ENCODE measurements around the gene FRMD1.

Gene FRMD1

DNA sequence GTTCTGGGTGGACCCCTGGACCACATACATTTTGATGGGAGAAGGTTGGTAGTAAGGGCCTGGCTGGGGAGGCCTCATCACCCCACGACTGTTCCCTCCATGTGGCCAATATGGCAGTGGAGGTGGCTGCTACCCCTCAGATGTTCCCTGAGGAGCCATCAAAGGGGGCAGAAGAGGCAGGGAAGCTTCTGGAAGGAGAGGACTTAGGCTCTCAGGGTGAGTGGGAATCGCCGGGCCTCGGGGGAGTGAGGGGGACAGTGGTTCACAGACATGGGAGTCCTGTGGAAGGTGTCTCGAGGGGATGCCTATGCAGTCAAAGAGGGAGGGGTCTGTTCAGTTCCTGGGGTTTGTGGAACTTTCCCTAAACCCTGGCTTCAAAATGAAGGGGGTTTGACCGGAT, 32.9 kb upstream of the FRMD1 start:
- no peak for DNase-seq (ENCODE audit: low spot score)

DNA sequence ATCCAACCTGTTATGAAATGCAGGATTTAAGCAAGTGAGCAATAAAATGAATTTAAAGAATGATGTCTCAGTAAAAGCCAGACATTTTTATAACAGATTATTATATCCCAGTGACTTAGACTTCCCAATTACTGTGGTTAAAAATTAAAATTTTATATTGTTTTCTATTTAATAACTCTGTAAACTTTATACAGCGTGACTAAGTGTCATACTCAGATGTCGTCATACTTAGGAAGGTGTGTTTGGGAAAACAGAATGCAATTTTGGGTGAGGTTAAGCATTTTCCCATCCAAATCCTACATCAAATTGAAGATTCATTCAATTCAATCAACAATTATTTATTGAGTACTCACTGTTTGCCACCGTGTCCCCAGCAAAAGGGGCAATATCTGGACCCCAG, 31.4 kb upstream of the FRMD1 start:
- no peak for DNase-seq (ENCODE audit: low spot score)

DNA sequence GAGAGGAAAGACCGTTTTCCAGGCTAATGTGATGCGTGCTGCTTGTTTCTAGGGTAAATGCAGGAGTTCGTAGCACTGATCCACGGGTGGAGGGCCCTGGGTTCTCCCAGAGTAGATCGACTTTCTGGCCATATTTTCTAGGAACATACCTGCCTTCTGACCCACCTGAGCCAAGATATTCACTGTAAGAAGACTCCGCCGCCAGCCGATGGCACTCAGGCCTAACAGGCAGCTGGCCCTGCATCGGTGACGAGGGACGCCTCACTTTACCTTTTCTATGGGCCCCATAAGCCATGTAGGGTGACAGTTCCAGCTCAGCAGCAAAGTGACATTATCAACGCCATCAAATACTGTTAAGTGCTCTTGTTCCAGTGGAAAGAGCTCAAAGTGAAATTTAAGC, 30.2 kb upstream of the FRMD1 start:
- no peak for DNase-seq (ENCODE audit: low spot score)

DNA sequence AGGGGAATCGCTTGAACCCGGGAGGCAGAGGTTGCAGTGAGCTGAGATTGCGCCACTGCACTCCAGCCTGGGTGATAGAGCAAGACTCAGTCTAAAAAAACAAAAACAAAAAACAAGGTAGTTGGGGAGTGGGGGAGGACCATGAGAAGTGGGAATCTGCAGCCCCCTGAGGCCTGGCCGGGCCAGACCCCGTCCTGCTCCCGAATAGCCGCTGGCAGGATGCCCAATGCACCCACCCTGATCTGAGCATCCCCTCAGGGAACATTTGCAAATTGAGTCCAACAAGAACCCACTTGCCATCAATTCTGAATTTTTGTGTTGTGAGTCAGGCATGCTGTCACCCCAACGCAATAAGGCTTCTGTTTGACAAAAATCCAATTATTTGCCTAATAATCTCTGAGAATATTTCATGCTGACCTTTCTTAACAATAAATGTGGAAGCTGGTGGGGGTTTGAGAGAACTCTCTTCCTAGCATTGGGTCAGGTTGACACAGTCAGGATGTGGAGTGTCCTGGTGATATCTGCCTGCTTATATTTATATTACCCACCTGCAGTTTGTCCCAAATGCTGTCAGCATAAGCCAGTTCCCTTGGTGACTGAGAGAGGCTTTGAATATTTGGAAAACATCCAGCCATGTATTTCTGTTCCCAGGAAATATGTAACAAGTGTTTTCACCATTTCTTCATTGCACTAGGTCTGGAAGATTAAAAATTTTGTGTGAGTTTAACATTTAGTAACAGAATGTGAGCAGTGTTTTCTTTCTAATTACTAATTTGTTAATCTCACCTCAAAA, 28.4 kb upstream of the FRMD1 start:
- no peak for DNase-seq (ENCODE audit: low spot score)

DNA sequence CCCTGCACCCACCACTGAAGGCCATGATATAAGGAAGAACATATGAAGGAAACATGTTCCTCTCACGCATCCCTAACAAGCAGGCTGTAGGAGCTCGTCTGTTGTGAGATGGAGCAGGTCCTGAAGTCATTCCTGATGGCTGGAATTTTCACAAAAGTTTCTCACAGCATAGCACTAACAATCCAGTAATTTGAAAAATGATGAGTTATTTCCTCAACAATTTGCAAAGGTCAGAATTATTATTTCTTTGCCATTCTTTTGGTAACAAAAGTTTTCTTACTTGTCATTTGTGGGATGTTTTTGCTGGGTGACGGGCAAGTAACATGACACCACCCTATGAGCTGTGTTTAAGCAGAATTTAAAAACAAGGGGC, 27.6 kb upstream of the FRMD1 start:
- DNase-seq (ENCODE audit: low spot score): no peak

DNA sequence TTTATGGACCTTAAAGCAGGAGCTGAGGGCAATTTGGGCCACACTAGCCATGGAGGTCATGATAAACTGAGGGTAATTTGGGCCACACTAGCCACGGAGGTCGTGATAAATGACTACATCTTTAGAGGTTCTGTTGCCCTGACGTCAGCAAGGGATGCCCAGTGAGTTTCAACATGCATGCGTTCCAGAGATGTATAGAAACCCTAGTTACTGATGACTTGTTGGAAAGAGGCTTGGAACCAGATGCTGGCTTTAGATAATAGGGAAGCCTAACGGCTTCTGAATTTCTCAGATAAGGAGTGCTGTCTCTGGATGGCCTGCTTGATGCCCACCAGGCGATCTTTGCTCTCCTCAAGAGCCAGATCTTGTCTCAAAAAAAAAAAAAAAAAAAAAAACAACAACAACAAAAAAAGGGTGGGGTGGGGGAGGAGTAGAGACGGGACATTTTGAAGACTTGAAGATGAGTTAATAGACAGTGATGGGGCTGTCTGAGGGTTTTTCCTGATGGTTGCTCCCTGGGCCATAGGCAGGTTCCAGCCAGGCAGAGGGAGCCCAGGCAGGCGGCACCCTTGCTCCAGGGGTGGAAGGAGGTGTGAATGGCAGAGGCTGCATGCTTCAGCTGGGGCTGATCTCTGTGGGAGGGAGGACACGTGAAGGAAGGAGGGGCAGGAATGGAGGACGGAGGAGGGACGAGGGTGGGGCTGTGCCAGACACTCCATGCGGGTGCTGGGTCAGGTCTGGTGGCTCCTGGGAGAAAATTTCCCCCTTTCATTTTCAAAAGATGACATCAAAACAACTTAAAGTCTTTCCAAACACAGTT, 27.0 kb upstream of the FRMD1 start:
- no peak for DNase-seq (ENCODE audit: low spot score)

DNA sequence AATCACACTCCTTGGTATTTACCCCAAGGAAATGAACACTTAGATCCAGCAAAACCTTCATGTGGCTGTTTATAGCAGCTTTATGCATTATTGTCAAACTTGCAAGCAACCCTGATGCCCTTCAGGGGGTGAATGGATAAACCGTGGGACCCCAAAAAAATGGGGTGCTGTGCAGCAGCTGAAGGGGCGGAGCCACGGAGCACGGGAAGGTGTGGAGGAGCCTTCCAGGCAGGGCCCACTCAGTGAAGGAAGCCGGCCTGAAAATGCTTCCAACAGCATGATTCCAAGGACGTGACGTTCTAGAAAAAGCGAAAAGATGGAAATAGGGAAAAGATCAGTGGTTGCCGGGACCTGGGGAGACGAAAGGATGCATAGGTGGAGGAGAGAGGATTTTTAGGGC, 25.6 kb upstream of the FRMD1 start:
- DNase-seq (ENCODE audit: low spot score): no peak

DNA sequence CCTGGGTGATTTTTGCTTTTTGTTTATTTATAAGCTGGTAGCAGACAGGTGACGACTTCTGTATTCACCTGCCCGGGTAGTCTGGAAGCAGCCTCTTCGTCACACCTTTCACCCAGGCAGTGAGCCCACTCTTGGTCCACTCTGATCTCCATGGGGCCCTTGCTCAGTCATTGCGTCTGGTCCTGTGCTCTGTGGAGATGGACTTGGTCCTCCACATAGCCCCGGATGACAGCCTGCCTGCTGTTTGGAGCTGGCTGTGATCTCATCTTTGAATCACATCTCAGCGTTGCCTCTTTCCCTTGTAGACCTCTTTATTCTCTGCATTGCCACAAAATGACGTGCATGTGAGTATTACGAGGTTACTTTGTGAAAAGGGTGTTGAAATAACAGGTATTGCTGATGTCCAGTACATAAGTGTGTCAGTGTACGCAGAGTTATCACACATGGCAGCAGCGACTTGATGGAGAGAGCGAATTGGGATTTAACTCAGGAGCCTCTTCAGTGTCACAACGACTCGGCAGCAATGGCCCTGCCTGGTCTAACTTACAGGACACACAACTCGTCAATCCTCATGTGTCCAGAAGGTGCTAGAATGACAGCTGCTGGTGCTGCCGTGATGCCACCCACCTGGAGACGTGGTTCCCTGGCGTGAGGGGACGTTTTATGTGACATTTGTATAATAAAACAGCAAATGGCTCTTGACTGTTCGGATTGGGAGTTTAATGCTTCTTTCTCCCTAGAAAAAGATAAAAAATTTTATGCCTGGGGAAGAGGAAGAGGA, 24.2 kb upstream of the FRMD1 start:
- no peak for DNase-seq (ENCODE audit: low spot score)

DNA sequence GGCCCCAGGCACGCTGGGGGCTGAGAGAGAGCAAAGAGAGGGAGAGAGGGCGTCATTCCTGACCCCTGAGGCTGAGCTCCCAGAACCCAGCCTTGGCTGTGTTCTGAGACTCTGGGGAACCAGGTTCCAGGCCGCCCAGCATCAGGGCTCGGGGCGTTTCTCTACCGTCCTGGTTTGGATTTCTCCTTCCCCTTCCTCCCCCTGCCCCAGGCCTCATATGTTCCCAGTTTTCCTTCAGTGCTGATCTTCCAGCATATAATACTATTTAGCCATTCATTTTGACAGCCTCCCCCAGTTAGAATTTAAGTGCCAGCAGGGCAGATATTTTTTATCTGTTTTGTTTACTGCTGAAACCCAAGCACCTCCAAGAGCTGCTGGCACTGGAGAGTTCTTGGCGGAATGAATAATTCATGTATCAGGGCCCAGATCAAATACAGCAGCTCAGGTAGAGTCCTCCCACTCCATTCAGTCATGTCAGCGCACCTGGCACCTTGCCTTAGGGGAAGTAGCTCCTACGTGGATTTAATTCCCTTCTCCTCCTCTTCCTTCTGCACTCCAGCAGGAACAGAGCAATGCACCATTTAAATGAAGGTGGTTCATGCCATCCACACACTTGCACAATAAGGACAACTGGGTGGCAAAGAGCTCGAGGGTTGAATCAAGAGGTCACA, 23.4 kb upstream of the FRMD1 start:
- DNase-seq (ENCODE audit: low spot score): no peak

DNA sequence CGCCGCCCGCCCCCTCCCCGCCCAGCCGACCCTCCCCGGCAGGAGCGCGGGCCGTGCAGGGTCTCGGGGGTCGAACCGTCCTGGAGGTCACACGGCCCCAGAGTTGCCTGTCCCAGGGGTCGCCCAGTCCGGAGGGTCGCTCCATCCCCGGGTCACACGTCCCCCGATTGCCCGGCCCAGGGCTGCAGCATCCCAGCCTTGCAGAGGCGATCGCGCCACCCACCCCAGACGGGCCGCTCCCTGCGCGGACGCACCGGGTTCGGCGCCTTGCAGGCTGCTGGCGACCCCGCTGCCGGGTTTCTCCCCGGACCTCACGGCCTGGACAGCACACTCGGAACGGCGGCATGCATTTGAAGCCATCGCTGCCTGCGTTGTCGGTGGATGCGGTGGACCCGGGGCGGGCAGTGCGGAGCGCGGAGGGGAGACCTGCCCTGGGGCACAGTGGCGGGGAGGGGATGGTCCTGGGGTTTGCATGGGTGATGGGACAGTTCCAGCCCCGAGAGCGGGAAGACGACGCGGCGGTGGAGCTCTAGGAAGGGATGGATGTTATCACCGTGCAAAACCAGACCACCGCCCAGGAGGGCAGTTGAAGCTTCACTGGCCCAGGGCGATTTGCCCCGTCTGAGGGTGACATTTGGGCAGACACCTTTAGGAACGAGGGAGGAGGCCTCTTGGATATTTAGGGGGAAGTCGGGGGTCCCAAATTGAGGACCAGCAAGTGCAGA, 22.7 kb upstream of the FRMD1 start:
- no peak for DNase-seq (ENCODE audit: low spot score)

DNA sequence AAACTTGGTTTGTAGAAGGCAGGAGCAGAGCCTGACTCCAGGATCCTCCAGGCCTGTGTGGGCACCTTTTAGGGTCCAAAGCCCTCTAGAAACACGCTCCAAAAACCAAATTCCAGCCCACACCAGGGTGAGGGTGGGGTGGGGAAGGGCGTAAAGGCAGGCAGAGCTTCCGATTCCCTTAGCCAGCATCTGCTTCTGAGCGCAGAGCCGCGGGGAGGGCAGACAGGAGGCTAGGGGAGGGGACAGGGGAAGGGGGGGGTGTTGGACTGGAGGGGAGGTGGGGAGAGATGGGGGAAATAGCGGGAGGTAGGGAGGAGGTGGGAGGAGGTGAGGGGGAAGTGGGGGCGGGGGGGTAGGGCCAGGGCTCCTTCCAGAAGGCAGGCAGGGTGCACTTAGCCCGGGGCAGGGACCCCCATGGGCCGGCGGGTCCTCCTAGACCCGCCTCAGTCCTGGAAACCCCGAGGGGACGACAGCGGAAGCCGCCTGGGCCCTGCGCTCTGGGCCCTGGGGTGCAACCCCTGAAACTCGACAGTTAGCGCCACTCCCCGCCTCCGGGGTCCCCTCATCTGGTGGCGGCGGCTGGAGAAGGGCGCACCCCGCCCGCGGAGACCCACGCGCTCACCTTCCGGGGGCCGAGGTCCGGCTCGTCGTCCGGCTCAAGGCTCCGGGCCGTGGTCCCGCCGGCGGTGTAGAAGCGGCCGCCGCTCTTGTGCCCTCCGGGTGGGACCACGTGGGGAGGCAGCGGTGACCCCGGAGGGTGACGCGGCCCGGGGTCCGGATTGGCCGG, 22.0 kb upstream of the FRMD1 start:
- DNase-seq (ENCODE audit: low spot score): no peak

DNA sequence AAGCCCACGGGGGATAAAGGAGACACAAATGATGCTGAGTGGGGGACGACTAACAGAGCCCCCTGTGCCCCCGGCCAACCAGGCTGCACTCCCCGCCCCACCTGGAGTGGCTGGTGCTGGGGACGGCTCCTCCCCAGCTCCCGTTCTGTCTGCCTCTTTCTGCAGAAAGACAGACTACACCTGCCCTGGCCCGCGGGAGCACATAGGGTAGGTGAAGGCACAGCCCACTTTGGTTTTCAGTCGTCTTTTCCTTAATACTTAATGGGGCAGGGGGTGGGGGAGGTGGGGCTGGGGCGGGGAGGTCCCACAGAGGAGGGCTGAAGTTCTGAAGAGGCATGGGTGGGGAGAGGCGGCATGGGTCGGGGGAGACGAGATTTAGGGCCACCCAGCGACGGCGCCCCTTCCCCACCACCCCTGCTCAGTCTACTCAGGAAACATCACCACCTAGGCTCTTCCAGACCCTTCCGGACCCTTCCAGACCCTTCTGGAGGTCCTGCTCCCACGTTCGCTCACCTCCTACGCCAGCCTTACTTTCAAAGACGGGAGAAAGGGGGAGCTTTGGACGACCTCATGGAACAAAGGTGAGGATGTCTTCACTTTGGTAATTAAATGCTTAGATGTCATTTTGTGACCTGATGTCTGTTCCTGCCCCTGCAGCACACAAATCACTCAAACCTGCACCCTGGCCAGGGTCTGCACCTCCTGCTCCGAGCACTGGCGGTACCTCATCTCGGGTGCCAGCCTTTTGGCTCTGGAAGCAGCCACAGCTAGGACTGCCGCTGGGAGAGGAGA, 21.2 kb upstream of the FRMD1 start:
- no peak for DNase-seq (ENCODE audit: low spot score)

DNA sequence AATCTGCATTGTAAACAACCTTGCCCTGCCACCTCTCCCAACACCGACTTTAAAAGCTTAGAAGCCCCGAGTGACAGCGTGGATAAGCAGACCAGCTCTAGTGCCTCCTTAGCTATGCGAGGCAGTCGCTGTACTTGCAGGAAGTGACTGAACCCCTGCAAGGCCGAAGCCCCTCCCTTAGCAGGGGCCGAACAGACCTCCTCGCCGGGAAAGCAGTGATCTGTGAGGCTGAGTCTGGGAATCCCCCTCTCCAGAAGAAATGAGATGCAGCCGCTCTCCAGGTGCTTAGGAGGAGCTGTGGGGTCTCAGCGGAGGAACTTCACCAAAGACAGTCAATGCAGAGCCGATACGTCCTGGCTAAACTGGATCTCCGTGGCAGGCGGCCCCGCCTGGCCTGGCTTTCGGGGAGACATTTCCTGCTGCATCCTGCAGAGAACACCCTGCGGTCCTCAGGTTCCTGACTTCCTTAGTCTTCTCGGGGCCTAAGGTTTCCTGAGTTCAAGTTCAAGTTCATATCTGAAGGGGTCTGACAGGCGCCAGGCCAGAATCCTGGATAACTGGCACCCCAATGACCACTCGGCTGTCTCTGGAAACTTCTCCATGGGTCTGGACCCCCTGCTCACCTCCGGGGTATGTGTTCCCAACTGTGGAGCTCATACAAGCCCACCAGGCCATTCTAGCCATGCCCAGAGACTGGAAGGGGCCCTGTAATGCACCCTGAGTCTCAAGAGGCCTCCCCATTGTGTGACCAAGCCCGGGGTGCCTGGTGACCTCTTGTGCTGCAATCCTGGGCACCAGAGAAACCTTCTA, 20.4 kb upstream of the FRMD1 start:
- no peak for DNase-seq (ENCODE audit: low spot score)

DNA sequence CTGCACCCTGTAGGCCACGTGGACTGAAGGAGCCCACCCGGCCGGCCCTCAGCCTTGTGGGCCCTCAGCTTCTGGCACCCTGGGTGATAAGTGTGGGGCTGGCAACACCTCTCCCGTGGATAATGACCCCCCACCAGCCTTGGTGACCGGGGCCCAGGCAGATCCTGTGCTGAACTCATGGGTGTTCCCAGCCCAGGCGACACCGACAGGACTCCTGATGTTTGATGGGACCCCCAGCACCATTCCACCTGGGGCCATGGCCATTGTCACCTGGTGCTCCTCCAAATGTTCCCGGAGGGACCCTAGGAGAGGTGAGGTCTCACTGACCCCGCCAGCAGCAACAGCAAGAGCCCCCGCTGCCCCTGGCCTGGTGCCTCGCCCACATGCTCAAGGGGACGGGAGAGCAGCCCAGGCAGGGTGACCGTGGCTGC, 19.4 kb upstream of the FRMD1 start:
- DNase-seq (ENCODE audit: low spot score): no peak

DNA sequence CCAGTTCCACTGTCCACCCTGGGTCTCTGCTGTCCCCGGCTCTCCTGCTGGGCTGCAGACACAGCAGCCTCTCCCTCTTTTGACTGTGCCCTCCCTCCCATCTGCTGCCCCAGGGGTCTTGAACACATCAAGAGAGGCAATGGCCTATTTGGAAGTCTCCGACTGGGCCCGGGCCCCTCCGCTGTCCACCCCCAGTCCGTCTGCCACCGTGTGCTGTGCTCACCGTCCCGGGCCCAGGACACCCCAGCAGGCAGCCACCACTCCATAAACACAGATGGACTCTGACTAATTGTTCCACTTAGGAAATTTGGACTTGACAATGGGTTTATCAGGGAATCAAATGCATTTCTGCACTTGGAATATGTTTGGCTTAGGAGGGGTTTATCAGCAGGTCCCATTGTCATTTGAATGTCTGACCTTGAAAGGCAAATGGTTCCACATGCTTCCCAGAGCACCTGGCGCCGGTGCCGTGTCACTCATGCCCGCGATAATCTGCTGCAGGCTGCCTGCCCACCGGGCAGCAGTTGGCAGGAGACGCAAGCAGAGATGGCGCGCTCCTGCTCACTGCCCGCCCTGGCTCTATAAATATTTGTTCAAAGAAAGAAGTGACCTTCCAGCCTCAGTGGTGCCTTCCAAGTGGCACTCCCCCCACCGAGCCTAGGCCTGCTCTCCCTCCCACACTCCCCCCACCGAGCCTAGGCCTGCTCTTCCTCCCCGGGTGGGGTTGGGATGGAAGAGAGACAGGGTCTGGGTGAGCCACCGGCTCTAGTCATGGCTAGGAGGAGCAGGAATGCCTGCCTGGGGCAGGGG, 18.8 kb upstream of the FRMD1 start:
- DNase-seq (ENCODE audit: low spot score): no peak

DNA sequence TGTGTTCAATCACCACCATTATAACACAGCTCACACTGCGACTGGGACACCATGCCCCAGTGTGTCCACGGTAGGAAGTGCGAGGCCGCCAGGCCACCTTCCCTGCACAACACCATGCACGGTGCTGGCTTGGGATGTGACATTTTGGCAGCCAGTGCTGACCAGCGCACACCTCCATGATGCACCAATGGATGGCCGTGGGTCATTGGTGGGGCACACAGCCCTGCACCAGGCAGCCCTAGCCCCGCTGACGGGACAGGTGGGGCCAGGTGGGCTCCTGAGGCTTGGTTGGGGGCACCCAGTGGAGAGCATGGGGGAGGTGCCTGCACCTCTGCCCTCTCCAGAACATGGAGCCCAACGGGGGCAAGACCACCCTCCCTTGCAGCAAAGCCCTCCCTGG, 18.2 kb upstream of the FRMD1 start:
- DNase-seq (ENCODE audit: low spot score): no peak

DNA sequence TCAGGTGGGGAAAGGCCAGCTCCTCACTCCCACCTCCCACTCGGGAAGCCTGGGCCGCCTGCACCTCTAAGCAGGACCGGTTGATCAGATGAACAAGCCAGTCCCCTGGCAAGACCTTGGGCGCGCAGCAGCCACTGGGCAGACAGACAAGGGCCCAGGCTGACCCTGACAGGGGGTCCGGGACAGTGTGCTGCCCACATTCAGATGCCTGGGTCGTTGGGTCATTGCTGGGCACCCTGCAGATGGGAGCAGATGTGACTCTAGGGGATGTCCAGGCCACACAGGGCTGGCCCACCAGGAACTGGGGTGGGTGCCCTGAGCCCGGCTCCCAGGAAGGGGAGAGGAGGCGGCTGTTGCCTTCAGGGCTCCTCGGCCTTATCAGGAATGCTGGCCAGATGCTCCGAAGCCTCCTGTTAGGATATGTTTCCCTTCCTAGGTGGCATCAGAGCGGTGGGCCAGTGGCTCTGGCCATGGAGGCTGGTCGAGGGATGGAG, 17.3 kb upstream of the FRMD1 start:
- no peak for DNase-seq (ENCODE audit: low spot score)

DNA sequence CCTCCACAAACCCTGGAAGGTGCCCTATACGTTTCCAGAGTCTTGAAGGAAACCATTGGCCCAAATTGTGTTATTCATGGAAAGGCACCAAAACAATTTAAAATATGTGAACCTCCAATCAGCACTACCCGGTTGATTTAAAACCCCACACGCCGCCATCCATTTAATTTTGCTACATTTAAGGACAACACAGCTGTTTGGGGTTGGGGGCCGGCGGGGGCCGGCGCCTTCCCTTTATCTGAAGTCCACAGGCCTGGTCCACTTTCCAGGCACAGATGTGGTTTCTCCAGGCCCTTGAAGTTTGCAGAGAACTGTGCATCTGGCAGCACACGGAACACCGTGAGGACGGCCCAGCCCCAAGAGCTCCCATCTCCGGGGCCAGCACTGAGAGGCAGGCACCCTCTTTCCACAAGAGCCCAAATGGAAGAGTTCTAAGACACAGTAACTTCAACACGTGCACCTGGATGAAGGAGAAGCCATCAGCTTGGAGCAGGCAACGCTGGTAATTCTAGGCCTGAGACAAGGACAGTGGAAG, 16.8 kb upstream of the FRMD1 start:
- DNase-seq (ENCODE audit: low spot score): no peak
